GM10266 (cell line): ENCODE results near the gene JUNB.

Experiments used
- DNase-seq: peaks from one replicate; pipeline ENCODE4 v3.0.0; 2012; ENCODE audit errors: extremely low spot score
- CTCF ChIP-seq: IDR thresholded peaks from 2 replicates; pipeline ENCODE4 v1.5.1; 2012; ENCODE audit warnings: mild to moderate bottlenecking, low read depth; ENCODE audit not compliant: control insufficient read depth, insufficient read depth; ENCODE audit errors: missing control alignments

JUNB gene

GRCh38 chr19:12764698-12765097 is 26.6 kb upstream of the JUNB start:
- no peak for TF ChIP-seq CTCF
- DNase-seq, result no peak

GRCh38 chr19:12766051-12766521 is 25.2 kb upstream of the JUNB start:
- no peak for TF ChIP-seq CTCF
- no peak for DNase-seq

- TF ChIP-seq CTCF, result no peak
- DNase-seq, result no peak
These were observed 24.1 kb upstream of the JUNB start for GRCh38 chr19:12767150-12767549.

- TF ChIP-seq CTCF, result no peak
- DNase-seq, result no peak
These were observed 23.6 kb upstream of the JUNB start for GRCh38 chr19:12767666-12768065.

GRCh38 chr19:12769689-12770088 is 21.6 kb upstream of the JUNB start:
- no peak for TF ChIP-seq CTCF
- no peak for DNase-seq

- no peak for DNase-seq
- no peak for TF ChIP-seq CTCF
These were observed 20.4 kb upstream of the JUNB start for GRCh38 chr19:12770922-12771321.

- no peak for TF ChIP-seq CTCF
- no peak for DNase-seq
These were observed 19.0 kb upstream of the JUNB start for GRCh38 chr19:12772323-12772722.

GRCh38 chr19:12773571-12773970 is 17.7 kb upstream of the JUNB start:
- DNase-seq, result no peak
- peak; percentile 44 for TF ChIP-seq CTCF
